ENCODE results near the gene MOBP.

DNA sequence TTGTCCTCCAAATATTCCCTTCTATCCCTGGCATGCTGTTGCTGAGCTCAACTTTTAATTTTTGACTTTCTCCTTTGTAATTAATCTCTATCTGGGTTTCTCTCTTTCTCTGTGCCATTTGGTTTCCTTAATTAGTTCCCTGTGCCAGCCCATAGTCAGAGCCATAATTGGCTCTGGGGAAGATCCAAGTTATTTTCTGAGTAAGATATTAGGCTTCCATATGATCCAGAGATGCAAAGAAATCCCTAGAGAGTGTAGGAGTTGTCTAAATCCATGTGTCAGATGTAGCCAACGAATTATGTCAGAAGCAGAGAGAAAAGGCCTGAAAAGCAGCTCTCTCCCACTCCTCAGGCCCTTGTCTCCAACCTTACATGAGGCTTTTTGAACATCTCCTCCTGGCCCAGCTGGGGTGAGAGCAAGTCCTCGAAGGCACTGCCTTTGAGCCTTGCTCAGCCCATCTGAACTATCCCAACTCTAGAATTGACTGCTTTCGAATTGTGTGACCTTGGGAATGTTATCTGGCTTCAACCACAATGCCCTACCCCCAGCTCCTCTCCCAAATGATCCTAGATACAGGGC, 46.4 kb downstream of the MOBP start:
- TF ChIP-seq PYGO2 (tag; IDR thresholded peaks at IDR 0.05) (no peak), NR2C2 (CRISPR knock-in tag; IDR thresholded peaks at IDR 0.05) (no peak), NR2C2 (tag; IDR thresholded peaks at IDR 0.05) (no peak)

Measured in K562 (cell line).